HS-27A (cell line): ENCODE data around the gene ZNF649.
"Not testable (repeated sequence)": the region's sequence is repeated elsewhere in the genome, so short reads cannot be mapped to it uniquely, and the experiment has no call there.

Experiments
- DNase-seq: peaks from one replicate; pipeline ENCODE4 v3.0.0-alpha.2; 2012; ENCODE audit warnings: low read depth, missing footprints

Gene ZNF649

GRCh38 chr19:51904331-51905165 is at the start of gene ZNF649:
Gene ZNF649 (minus strand): TSS chr19:51905017. CDS start chr19:51900107, 4,910 bp downstream.
- DNase-seq: peak; percentile 64

DNA sequence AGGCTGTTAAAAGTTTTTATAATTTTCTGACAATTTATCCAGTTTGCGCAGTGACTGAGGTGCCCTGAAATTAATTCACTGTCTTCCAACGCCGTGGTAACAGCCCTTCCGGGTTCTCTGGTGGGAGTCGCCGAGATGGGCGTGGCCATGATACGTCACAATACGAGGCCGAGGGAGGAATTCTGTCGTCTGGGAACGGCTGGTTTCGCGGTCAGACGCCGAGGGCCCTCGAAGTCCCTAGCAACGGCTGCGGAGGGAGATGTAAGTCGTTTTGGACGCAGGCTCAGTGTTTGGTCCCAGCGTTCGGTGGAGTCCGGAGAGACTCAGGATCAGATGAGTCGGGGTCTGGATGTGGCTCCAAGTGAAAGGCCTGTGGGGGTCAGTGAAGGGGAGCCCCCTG is 44.2 kb upstream of the ZNF649 start:
- DNase-seq: no peak

DNA sequence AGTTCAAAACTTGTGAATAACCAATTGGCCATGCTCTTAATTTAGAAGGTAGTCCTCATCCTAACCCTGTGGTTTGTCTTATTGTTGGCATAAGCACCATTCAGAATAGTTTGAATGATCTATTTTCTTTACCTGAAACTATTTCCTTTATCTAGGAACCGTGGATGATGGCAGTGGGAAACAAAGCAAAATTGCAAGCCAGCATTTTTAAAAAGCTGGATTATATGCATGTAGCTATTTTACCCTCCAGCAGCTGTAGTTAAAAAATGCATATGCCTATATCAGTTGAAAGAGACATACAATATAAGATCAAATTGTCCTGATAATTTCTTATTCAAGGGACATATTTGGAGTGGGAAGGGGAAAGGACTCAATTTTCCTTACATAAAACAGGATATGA is 41.8 kb upstream of the ZNF649 start:
- DNase-seq: no peak

DNA sequence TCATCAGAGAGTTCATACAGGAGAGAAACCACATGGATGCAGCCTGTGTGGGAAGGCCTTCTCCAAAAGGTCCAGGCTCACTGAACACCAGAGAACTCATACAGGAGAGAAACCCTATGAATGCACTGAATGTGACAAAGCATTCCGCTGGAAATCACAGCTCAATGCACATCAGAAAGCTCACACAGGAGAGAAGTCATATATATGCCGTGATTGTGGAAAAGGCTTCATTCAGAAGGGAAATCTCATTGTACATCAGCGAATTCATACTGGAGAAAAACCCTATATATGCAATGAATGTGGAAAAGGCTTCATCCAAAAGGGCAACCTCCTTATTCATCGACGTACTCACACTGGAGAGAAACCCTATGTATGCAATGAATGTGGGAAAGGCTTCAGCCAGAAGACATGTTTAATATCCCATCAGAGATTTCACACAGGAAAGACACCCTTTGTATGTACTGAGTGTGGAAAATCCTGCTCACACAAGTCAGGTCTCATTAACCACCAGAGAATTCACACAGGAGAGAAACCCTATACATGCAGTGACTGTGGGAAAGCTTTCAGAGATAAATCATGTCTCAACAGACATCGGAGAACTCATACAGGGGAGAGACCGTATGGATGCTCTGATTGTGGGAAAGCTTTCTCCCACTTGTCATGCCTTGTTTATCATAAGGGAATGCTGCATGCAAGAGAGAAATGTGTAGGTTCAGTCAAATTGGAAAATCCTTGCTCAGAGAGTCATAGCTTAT is 40.2 kb upstream of the ZNF649 start:
- no peak for DNase-seq

GRCh38 chr19:51938936-51939335 is 34.1 kb upstream of the ZNF649 start:
- DNase-seq: no peak

GRCh38 chr19:51931921-51932320 is 27.1 kb upstream of the ZNF649 start:
- DNase-seq: no peak

- DNase-seq: no peak
Observed at GRCh38 chr19:51927859-51928258, 23.0 kb upstream of the ZNF649 start.

- DNase-seq: peak; percentile 92
Observed at GRCh38 chr19:51926784-51927741, 22.2 kb upstream of the ZNF649 start, which contains the start of gene ZNF613. Gene ZNF613 (plus strand): TSS chr19:51927472. CDS start chr19:51936221, 8,749 bp downstream.

GRCh38 chr19:51926426-51926783 is 21.6 kb upstream of the ZNF649 start:
- no peak for DNase-seq

DNA sequence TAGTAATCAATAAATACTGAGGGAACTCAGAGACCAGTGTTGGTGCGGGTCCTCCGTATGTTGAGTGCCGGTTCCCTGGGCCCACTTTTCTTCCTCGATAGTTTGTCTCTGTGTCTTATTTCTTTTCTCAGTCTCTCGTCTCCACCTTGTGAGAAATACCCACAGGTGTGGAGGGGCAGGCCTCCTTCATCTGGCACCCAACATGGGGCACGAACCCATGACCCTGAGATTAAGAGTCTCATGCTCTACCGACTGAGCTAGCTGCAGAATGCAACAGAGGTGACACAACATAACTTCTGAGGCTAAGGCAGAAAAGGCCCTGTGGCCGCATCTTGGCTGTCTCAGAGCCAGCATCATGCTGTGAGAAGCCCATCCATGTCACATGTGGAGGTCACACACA is 17.1 kb upstream of the ZNF649 start:
- no peak for DNase-seq

DNA sequence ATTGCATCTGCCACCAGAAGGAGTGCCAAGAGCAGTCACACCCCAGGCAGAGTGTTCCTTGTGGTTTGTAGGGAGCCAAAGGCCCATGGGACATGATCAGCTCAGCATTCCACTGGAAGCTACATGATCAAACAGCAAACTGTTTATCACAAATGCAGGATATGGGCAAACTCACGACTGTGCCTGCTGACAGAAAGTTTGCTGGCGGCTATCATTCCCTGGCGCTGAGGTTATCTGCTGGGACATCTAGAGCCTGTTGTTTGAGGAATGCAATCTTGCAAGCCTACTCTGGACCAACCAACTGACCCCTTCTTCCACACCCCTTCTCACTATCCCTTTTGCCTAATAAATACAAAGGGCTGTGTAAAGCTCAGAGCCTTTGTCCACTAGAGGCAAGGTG is 14.8 kb upstream of the ZNF649 start:
- no peak for DNase-seq

- DNase-seq: no peak
Observed at GRCh38 chr19:51916167-51916566, 11.3 kb upstream of the ZNF649 start.

DNA sequence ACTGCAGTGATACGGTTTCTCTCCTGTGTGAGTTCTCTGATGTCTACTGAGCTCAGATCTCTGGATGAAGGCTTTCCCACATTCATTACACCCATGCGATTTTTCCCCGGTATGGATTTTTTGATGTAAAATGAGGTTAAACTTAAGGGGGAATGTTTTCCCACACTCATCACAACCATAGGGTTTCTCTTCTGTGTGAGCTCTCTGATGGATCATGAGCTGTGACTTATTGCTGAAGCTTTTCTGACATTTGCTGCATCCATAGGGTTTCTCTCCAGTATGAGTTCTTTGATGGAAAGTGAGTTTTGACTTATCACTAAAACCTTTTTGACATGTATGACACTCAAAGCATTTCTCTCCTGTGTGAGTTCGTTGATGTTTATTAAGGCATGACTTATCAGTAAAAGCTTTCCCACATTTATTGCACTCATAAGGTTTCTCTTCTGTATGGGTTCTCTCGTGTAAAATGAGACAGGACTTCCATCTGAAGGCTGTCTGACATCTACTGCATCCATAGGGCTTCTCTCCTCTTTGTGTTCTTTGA is 10.6 kb upstream of the ZNF649 start:
- DNase-seq: no peak

DNA sequence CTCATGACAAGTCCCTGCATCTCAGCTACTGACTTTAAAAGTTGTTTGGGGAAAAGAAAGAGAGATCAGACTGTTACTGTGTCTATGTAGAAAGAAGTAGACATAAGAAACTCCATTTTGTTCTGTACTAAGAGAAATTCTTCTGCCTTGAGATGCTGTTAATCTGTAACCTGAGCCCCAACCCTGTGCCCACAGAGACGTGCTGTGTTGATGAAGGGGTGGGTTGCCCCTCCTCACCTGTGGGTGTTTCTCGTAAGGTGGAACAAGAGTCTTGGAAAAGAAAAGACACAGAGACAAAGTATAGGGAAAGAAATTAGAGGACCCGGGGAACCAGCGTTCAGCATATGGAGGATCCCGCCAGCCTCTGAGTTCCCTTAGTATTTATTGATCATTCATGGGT is 3.2 kb upstream of the ZNF649 start:
- DNase-seq: not testable (repeated sequence)

DNA sequence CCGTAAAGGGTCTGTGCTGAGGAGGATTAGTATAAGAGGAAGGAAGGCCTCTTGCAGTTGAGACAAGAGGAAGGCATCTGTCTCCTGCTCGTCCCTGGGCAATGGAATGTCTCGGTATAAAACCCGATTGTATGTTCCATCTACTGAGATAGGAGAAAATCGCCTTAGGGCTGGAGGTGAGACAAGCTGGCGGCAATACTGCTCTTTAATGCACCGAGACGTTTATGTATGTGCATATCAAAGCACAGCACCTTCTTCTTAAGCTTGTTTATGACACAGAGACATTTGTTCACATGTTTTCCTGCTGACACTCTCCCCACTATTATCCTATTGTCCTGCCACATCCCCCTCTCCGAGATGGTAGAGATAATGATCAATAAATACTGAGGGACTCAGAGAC is 1.3 kb upstream of the ZNF649 start:
- DNase-seq: not testable (repeated sequence)

GRCh38 chr19:51905639-51906038 is 822 bp upstream of the ZNF649 start:
- DNase-seq: not testable (repeated sequence)

DNA sequence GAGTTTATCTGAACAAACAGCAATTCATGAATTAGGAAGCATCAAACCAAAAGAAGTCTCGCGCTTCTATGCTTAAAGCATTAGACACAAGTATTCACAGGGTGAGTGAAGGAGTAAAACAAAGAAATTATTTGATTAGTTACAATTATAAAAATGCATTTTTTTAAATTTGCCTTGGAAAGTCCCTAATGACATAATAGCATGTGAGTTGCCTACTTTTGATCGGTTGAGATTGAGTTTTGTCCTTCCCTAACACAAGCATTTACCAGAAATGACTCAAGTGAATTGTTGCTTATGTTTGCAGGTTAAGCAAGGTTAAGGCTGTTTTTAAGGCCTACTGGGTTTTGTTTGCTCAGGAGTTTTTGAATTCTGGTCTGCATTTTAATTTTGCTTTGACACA is 389 bp upstream of the ZNF649 start:
- no peak for DNase-seq

DNA sequence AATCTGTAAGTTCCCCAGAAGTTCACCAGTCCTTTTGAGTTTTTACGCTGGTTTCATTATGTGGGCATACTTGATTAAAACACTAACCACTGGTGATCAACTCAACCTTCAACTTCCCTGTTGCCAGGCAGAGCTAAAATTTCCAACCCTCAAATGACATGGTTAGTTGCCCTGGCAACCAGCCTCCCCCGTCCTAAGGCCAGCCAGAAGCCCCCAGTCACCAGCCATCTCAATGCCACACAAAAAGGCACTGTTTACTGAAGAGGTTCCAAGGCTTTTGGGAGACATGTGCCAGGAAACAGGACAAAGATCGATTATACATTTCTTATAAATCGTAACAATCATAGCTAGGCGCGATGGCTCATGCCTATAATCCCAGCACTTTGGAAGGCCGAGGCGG is 1.6 kb downstream of the ZNF649 start:
- no peak for DNase-seq

GRCh38 chr19:51901860-51902259 is 3.0 kb downstream of the ZNF649 start:
- no peak for DNase-seq

- no peak for DNase-seq
Observed at GRCh38 chr19:51891193-51891747, 13.5 kb downstream of the ZNF649 start.

DNA sequence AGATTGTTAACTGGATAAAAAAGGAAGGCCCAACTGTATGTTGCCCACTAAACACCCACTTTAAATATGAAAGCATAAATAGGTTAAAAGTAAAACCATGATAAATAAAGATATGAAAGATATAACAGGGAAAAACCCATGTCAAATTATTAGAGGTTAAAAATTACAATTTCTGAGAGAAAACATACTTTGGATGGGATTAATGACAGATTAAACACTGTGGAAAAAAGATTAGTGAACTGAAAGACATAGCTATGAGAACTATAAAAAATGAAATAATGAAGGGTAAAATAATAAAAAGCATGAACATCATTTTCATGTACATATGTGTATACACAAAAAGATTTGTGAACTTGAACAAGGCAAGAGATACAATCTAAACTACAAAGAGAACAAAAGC is 14.9 kb downstream of the ZNF649 start:
- no peak for DNase-seq
